HL-60 (cell line): ENCODE data around the gene SPSB4.

Experiments used
- GABPA ChIP-seq: IDR thresholded peaks from 2 replicates; pipeline ENCODE4 v1.6.1; 2012; ENCODE audit warnings: low read depth
- POLR2AphosphoS5 ChIP-seq: IDR thresholded peaks from 2 replicates; pipeline ENCODE4 v1.6.1; 2012; ENCODE audit warnings: low read depth
- TF ChIP-seq, protein P1 (sequence below): IDR thresholded peaks from one replicate; pipeline ENCODE4 v1.5.1; 2011; ENCODE audit warnings: low read length, control low read depth, inconsistent platforms; ENCODE audit not compliant: insufficient read depth
- TF ChIP-seq, protein P2 (sequence below): IDR thresholded peaks from 2 replicates; pipeline ENCODE4 v1.6.1; 2012; ENCODE audit warnings: low read depth; ENCODE audit not compliant: insufficient replicate concordance

DNA sequence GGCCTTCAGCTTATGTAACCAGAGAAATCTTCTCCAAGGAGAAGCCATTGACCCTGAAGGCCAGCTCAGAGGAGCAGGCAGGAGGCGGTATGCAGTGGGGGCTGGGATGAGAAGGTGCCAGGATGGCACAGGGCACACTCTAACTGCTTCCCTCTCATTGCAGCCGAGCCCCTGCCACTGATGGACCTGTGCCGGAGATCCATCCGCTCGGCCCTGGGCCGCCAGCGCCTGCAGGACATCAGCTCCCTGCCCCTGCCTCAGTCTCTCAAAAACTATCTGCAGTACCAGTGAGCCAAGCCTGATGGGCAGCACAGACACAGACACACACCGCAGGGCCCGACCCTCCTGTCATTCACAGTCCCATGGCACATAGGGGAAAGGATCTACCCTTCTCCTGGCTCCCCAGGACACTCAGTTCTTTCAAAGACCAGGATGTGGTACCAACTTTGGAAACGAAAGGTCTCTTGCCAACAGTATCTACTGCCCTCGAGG is 95.9 kb downstream of the SPSB4 start:
- TF ChIP-seq, protein P1, sequence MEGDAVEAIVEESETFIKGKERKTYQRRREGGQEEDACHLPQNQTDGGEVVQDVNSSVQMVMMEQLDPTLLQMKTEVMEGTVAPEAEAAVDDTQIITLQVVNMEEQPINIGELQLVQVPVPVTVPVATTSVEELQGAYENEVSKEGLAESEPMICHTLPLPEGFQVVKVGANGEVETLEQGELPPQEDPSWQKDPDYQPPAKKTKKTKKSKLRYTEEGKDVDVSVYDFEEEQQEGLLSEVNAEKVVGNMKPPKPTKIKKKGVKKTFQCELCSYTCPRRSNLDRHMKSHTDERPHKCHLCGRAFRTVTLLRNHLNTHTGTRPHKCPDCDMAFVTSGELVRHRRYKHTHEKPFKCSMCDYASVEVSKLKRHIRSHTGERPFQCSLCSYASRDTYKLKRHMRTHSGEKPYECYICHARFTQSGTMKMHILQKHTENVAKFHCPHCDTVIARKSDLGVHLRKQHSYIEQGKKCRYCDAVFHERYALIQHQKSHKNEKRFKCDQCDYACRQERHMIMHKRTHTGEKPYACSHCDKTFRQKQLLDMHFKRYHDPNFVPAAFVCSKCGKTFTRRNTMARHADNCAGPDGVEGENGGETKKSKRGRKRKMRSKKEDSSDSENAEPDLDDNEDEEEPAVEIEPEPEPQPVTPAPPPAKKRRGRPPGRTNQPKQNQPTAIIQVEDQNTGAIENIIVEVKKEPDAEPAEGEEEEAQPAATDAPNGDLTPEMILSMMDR = no peak
- TF ChIP-seq POLR2AphosphoS5 = no peak
- TF ChIP-seq, protein P2, sequence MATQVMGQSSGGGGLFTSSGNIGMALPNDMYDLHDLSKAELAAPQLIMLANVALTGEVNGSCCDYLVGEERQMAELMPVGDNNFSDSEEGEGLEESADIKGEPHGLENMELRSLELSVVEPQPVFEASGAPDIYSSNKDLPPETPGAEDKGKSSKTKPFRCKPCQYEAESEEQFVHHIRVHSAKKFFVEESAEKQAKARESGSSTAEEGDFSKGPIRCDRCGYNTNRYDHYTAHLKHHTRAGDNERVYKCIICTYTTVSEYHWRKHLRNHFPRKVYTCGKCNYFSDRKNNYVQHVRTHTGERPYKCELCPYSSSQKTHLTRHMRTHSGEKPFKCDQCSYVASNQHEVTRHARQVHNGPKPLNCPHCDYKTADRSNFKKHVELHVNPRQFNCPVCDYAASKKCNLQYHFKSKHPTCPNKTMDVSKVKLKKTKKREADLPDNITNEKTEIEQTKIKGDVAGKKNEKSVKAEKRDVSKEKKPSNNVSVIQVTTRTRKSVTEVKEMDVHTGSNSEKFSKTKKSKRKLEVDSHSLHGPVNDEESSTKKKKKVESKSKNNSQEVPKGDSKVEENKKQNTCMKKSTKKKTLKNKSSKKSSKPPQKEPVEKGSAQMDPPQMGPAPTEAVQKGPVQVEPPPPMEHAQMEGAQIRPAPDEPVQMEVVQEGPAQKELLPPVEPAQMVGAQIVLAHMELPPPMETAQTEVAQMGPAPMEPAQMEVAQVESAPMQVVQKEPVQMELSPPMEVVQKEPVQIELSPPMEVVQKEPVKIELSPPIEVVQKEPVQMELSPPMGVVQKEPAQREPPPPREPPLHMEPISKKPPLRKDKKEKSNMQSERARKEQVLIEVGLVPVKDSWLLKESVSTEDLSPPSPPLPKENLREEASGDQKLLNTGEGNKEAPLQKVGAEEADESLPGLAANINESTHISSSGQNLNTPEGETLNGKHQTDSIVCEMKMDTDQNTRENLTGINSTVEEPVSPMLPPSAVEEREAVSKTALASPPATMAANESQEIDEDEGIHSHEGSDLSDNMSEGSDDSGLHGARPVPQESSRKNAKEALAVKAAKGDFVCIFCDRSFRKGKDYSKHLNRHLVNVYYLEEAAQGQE = no peak
- no peak for TF ChIP-seq GABPA
